ENCODE results near the gene COL9A1. TPM values are rescaled to one million over a fixed set of nuclear protein-coding genes. Genes with fewer than 3 reads are reported as not detected.

COL9A1 gene
- total RNA-seq, 2 donors from 2014 or later = 0.09 to 9.4 TPM

GRCh38 chr6:70282919-70283461 lies 19.9 kb downstream of the COL9A1 start:
- Histone ChIP-seq H3K27me3 (replicated peaks; ENCODE audit: insufficient read depth) (peaks cover 8% of the 10 kb centered on the region), H3K9me3 (no peaks in the 10 kb centered on the region), H3K4me3 (no peak overlapping the region), H3K4me1 (replicated peaks) (no peaks in the 10 kb centered on the region), H3K27ac (no peak overlapping the region), H3K36me3 (no peaks in the 10 kb centered on the region)
- DNase-seq (ENCODE audit: low spot score) = no peak
- intact Hi-C loops (cut with DNase I) = no loop called here
- 9% methylated on average over 31 of the region's 31 CpGs for WGBS
- no peak for TF ChIP-seq POLR2A (IDR thresholded peaks at IDR 0.05)
- TF ChIP-seq POLR2AphosphoS5 (IDR thresholded peaks at IDR 0.05) = no peak
- TF ChIP-seq CTCF (IDR thresholded peaks at IDR 0.05) = no peak

- 9% methylated on average over 39 of the region's 39 CpGs for WGBS
- Histone ChIP-seq H3K4me1 (replicated peaks) (no peaks in the 10 kb centered on the region), H3K27ac (no peak overlapping the region), H3K4me3 (no peak overlapping the region), H3K9me3 (no peaks in the 10 kb centered on the region), H3K36me3 (no peaks in the 10 kb centered on the region), H3K27me3 (replicated peaks; ENCODE audit: insufficient read depth) (peaks cover 8% of the 10 kb centered on the region)
- intact Hi-C loops (cut with DNase I) = no loop called here
- DNase-seq (ENCODE audit: low spot score) = no peak
- TF ChIP-seq CTCF (IDR thresholded peaks at IDR 0.05) = no peak
- no peak for TF ChIP-seq POLR2A (IDR thresholded peaks at IDR 0.05)
- TF ChIP-seq POLR2AphosphoS5 (IDR thresholded peaks at IDR 0.05) = no peak
Observed at GRCh38 chr6:70282312-70282918, 20.5 kb downstream of the COL9A1 start.

GRCh38 chr6:70281923-70282311 lies 21.0 kb downstream of the COL9A1 start:
- intact Hi-C loops (cut with DNase I) = no loop called here
- WGBS = 52% methylated on average over 8 of the region's 8 CpGs
- TF ChIP-seq POLR2AphosphoS5 (IDR thresholded peaks at IDR 0.05) = no peak
- TF ChIP-seq POLR2A (IDR thresholded peaks at IDR 0.05) = no peak
- no peak for TF ChIP-seq CTCF (IDR thresholded peaks at IDR 0.05)
- H3K4me1 ChIP-seq (replicated peaks) = no peaks in the 10 kb centered on the region
- H3K27ac ChIP-seq = no peak overlapping the region
- DNase-seq (ENCODE audit: low spot score) = no peak
- no peaks in the 10 kb centered on the region for H3K9me3 ChIP-seq
- H3K27me3 ChIP-seq (replicated peaks; ENCODE audit: insufficient read depth) = peaks cover 8% of the 10 kb centered on the region
- no peak overlapping the region for H3K4me3 ChIP-seq
- no peaks in the 10 kb centered on the region for H3K36me3 ChIP-seq

- Histone ChIP-seq H3K27ac (no peak overlapping the region), H3K4me3 (no peak overlapping the region), H3K36me3 (no peaks in the 10 kb centered on the region), H3K4me1 (replicated peaks) (no peaks in the 10 kb centered on the region), H3K9me3 (no peaks in the 10 kb centered on the region), H3K27me3 (replicated peaks; ENCODE audit: insufficient read depth) (peaks cover 8% of the 10 kb centered on the region)
- 51% methylated on average over 15 of the region's 15 CpGs for WGBS
- intact Hi-C loops (cut with DNase I) = no loop called here
- TF ChIP-seq POLR2AphosphoS5 (IDR thresholded peaks at IDR 0.05) (no peak), POLR2A (IDR thresholded peaks at IDR 0.05) (no peak), CTCF (IDR thresholded peaks at IDR 0.05) (no peak)
- DNase-seq (ENCODE audit: low spot score) = no peak
Observed at GRCh38 chr6:70280400-70280853, 22.5 kb downstream of the COL9A1 start.

GRCh38 chr6:70277470-70277869 lies 25.4 kb downstream of the COL9A1 start:
- Histone ChIP-seq H3K4me3 (no peak overlapping the region), H3K27ac (no peak overlapping the region), H3K4me1 (replicated peaks) (no peaks in the 10 kb centered on the region), H3K36me3 (no peaks in the 10 kb centered on the region), H3K27me3 (replicated peaks; ENCODE audit: insufficient read depth) (peaks cover 2% of the 10 kb centered on the region), H3K9me3 (no peaks in the 10 kb centered on the region)
- intact Hi-C loops (cut with DNase I) = no loop called here
- 90% methylated on average over 2 of the region's 2 CpGs for WGBS
- DNase-seq (ENCODE audit: low spot score) = no peak
- no peak for TF ChIP-seq CTCF (IDR thresholded peaks at IDR 0.05)

Data from prostate gland (tissue), 2 donors.